GM19397 (cell line): Measurements from ENCODE around the gene CSH1.
"Not testable (repeated sequence)": the region's sequence is repeated elsewhere in the genome, so short reads cannot be mapped to it uniquely, and the experiment has no call there.

Experiments used
- ATAC-seq: cut with Tn5 transposase; IDR thresholded peaks from one replicate; pipeline ENCODE4 v1.9.1; 2021; ENCODE audit warnings: mild to moderate bottlenecking, moderate library complexity; ENCODE audit not compliant: unreplicated experiment

The CSH1 gene

DNA sequence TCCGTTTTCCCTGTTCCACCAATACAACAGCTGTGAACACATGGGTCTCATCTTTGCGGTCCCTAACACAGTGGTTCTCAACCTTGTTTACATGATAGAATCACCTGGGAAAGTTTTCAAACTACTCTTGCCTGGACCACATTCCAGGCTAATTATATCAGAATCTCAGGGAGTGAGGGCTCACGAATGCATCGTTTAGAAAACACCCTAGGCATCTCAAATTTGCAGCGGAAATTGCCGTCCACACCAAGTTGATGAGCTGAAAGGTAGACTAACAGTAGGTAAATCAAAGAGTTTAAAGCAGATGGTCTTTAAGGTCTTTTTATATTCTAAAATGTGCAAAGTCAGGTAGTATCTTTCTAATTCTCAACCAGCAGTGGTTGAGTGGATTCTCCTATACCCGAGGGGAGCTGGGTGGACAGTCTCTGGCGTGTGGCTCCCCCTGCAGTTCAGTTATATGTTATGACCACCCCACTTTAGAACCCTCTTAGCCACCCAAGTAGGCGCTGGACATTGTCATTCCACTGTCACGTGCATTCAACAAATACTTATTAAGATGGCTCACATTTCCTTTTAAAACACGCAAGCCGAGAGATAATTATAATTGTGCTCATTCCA lies 10.9 kb upstream of the CSH1 start:
- ATAC-seq = not testable (repeated sequence)

- ATAC-seq = not testable (repeated sequence)
Observed at GRCh38 chr17:63904796-63905195, 8.4 kb upstream of the CSH1 start.

- not testable (repeated sequence) for ATAC-seq
Observed at GRCh38 chr17:63903787-63904201, 7.4 kb upstream of the CSH1 start.

DNA sequence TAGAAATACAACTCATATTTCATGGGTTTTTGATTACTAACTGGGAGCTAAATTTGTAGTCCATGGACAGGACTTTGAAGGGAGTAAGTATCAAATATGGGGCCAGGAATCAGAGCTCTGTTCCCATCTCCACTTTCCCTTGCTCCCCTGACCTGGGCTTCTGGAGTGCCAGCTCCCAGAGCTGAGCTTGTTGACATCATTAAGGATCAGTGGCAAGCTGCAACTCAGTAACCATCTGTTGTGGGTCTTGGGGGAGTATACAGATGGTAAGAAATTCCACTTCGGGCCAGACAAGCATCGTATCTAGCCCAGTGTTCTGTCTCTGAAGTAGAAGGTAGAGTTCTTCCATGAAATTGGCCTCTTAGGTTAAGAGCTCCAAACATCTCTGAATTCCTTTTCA lies 5.6 kb upstream of the CSH1 start:
- not testable (repeated sequence) for ATAC-seq

DNA sequence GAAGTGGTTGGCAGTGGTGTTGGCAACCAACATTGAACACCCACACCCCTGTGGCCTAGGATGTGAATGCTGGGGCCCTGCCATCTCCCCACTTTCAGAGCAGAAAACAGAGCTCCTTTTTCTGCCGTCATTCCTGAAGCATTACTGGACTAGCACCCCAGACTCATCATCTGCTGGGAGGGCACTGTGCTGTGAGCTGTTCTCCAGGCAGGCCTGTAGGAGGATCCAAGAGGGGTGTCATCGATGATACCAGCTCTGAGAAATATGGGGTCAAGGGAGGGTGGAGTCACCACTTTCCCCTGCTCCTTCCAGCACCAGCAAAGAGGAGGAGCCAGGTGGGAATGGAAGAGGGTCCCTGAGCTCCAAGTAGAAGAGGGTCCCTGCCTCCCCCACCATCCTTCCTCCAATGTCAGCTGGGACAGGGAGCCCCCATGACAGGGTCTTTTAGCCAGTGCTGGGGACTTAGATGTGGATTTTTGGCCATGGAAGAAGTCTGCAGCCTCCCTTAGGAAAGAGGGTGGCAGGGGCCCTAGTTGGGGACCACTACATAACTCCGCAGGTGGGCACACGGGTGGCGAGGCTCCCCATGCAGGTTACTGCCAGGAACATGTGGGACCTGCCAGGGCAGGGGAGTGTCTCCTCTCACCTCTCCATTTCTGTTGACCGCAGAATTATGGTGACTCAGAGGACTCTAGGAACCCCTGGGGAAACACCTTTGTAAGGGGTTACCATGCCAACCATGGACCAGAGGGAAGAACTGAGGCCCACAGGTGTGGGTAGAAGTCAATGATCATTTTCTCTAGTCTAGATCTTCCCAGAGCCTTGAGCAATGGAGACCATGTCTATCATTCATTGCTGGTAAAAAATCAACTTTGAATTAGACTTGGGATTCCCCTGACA lies 2.8 kb upstream of the CSH1 start:
- not testable (repeated sequence) for ATAC-seq

DNA sequence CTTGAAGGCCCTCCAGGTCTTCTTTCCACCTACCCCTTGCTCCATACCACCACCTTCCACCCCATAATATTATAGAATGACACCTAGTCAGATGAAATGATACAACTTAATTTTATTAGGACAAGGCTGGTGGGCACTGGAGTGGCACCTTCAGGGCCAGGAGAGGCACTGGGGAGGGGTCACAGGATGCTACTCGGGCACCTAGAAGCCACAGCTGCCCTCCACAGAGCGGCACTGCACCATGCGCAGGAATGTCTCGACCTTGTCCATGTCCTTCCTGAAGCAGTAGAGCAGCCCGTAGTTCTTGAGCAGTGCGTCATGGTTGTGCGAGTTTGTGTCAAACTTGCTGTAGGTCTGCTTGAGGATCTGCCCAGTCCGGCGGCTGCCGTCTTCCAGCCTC lies 1.6 kb downstream of the CSH1 start:
- ATAC-seq = not testable (repeated sequence)

DNA sequence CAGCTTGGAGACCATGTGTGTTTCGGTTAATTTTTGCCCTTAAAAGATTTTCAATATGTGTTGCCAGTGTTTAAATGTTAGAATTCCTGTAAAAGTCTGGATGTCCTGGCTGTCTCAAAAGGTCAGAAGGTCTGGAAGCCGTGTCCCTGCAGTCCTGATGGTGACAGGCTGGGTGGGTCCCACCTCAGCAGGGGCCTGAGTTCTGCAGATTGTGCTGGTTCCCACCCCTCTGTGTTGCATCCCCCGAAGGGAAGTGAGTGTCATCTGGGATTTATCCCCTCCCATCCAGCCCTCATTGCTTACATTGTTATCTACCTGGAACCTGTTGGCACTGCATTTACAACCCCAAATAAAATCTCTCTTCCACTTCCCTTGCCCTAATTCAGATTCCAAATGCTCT lies 2.4 kb downstream of the CSH1 start:
- not testable (repeated sequence) for ATAC-seq

DNA sequence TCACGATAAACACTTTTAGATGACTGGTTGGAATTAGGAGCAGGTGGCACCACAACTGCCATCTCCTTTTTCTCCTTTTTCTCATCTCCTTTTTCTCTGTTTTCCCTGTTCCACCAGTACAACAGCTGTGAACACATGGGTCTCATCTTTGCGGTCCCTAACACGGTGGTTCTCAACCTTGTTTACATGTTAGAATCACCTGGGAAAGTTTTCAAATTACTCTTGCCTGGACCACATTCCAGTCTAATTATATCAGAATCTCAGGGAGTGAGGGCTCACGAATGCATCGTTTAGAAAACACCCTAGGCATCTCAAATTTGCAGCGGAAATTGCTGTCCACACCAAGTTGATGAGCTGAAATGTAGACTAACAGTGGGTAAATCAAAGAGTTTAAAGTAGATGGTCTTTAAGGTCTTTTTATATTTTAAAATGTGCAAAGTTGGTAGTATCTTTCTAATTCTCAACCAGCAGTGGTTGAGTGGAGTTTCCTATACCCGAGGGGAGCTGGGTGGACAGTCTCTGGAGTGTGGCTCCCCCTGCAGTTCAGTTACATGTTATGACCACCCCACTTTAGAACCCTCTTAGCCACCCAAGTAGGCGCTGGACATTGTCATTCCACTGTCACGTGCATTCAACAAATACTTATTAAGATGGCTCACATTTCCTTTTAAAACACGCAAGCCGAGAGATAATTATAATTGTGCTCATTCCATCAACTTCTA lies 3.9 kb downstream of the CSH1 start:
- not testable (repeated sequence) for ATAC-seq

DNA sequence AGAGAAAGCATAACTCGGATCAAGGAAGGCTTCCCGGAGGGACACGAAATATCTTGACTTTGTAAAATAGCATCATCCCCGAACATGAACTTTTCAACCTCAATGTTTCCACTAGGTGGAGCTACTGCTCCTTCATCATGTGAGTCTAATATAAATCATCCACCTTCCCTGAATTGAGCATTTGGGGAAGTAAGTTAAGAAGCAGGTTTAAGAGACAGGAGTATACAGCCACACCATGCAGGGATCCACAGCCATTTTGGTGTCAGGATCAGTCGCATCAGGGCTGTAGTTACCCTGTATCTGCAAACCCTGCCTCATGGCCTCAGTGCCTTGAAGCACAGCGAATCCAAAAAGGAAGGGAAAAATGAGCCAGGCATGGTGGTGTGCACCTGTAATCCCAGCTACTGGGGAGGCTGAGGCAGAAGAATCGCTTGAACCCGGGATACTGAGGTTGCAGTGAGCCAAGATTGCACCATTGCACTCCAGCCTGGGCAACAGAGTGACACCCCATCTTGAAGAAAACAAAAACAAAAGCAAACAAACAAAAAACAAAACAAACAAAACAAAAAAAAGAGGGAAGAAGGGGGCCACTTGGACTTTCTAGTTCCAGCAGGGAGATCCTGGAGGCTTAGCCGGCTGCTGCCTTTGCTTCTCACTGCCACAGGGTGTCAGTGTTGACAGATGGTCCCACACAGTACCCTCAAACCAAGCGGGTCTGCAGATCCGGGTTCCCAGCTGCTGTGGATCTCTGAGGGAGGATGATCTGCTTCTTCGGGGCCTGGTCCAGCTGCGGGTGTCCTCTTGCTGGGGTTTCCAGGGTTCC lies 7.1 kb downstream of the CSH1 start:
- ATAC-seq = not testable (repeated sequence)

- ATAC-seq = not testable (repeated sequence)
Observed at GRCh38 chr17:63885119-63885518, 11.3 kb downstream of the CSH1 start.

DNA sequence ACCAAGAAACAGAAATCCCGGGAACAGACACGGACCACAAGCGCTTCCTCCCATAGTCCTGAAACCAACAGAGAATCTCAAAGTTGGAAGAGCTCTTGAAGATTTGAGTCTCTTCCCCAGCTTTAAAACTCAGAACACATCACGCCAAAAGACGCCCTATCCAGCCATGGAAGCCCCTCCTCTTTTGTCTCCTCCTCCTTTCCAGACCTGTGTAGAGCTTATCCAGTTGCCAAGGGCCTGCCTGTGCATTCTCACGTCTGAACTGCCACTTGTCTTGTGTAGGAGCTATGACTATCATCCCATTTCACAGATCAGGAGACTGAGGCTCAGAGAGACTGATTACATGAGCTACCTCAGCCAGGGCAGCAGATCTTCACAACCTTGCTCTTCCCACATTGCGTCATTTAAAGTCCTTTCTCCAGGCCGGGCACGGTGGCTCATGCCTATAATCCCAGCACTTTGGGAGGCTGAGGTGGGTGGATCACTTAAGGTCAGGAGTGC lies 13.7 kb downstream of the CSH1 start:
- ATAC-seq = not testable (repeated sequence)

- no peak for ATAC-seq
Observed at GRCh38 chr17:63881935-63882601, 14.3 kb downstream of the CSH1 start, which contains the start of gene GH2. TSS of gene GH2 (minus strand) at chr17:63881944. CDS start at chr17:63881801, 143 bp downstream.

- ATAC-seq = not testable (repeated sequence)
Observed at GRCh38 chr17:63881337-63881736, 15.0 kb downstream of the CSH1 start.

DNA sequence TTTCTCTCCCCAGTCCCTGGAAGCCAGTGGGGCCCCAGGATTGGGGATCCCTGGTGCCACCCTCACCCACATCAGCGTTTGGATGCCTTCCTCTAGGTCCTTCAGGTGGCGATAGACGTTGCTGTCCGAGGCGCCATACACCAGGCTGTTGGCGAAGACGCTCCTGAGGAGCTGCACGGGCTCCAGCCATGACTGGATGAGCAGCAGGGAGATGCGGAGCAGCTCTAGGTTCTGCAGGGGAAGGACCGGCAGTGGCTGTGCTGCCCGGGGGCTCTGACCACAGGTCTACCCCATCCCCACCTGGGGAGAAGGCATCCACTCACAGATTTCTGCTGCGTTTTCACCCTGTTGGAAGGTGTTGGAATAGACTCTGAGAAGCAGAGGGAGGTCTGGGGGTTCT lies 15.7 kb downstream of the CSH1 start:
- no peak for ATAC-seq

DNA sequence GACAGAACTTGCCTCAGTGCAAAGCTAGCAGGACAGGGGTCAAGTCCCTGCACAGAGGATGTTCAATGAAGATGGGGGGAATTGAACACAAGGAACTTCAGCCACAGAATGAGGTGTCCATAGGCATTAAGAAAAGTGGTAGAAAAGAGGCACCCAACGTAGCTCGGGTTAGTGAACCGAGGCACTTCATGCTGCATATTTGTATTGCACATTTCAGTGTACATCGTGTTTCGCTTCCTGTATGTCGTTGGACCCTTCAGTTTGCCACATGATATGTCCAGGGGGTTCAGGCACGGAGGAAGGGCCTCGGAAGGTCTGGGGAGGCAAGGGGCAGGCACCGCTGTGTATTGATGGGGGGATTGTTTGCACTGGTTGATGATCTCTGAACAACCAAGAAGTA lies 18.0 kb downstream of the CSH1 start:
- ATAC-seq = not testable (repeated sequence)

- not testable (repeated sequence) for ATAC-seq
Observed at GRCh38 chr17:63874693-63875092, 21.7 kb downstream of the CSH1 start.

DNA sequence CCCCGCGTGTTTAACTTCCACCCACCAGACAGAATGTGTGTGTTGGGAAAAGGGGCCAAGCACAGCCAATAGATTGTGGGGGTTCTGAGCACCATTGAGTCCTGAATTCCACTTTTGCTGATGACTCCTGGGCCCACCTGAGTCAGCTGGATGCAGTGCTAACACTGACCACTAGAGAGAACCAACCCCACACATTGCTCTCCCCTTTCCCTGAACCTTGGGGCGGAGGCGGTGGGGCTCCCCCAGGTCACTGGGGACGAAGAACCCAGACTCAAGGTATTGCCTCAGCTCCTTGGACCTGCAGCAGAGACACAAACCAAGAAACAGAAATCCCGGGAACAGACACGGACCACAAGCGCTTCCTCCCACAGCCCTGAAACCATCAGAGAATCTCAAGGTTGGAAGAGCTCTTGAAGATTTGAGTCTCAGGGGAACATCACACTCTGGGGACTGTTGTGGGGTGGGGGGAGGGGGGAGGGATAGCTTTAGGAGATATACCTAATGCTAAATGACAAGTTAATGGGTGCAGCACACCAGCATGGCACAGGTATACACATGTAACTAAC lies 22.2 kb downstream of the CSH1 start:
- ATAC-seq = not testable (repeated sequence)

DNA sequence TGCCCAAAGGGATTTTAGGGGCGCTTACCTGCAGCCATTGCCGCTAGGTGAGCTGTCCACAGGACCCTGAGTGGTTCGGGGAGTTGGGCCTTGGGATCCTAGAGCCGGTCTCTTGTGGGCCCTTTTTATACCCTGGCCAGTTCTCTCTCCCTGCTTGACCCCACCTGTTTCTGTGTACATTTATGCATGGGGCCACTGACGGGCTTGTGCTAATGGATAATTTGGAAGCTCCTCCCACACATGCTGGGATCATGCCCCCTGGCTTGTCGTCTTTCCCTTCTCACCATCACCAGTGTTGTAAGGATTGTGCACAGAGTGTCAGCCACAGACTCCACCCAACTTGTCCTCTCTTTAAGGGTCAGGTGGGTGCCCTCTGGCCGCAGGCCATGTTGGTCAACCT lies 22.8 kb downstream of the CSH1 start, which contains the start of gene CSH2:
Gene CSH2, minus strand, starts transcription at position 101 of the 400 bp plus-strand sequence. Its CDS starts 63 bp downstream, at position 38.
- not testable (repeated sequence) for ATAC-seq
